ENCODE measurements around the gene KLHDC3.
A peak's percentile ranks its signal among the peaks of the same experiment; 100 is the strongest.

KLHDC3 gene, protein sequence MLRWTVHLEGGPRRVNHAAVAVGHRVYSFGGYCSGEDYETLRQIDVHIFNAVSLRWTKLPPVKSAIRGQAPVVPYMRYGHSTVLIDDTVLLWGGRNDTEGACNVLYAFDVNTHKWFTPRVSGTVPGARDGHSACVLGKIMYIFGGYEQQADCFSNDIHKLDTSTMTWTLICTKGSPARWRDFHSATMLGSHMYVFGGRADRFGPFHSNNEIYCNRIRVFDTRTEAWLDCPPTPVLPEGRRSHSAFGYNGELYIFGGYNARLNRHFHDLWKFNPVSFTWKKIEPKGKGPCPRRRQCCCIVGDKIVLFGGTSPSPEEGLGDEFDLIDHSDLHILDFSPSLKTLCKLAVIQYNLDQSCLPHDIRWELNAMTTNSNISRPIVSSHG

DNA sequence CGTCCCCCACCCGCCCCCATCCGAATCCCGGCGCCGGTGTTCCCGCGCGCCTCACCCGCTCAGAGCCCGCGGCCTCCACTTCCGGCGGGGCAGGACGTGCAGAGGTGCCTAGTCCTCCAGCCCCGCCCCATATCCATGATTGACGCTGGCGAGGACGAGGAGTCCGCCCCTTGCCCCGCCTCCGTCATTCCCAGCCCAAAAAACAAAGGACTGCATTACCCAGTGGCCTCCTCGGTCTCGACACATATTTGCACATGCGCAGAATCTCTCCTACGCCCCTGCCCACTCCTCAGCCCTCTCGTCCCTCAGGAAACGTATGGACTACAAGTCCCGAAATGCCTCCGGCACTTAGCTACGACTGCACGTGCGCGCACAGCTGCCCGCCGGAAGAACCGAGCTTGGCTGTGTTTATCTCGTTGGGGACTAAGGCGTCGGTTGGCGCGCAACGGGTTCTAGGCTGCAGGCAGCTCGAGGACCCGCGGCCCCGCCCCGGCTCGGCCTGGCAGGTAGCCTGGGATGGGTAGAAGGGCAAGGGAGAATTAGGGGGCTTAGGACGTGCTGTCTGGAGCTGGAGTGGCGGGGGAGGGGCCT lies at the start of gene KLHDC3, which contains the start of gene MEA1:
Gene KLHDC3, plus strand, starts transcription at position 407 of the 591 bp plus-strand sequence. CDS start 2,944 bp downstream, outside the sequence.
Gene MEA1, minus strand, starts transcription at position 104 of the 591 bp plus-strand sequence. CDS start 133 bp downstream, outside the sequence.
- DNase-seq = peak; percentile 100

DNA sequence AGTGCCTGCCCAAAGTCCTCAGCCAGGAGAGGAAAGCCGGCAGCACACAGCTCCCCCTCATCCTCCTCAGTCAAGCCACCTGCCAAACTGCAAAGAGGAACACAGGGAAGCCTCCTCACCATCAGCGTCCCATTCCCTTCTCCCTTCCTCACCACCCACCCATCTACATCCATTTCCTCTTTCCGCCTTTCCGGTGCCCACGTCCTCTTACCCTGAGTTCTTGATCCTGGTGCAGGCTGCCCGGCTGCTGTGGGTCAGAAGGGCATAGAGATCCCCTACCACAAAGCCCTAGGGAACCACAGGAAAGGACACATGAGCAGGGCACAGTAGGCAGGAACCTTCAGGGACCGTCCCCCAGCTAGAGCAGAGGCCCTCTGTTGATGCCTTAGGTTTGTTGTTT lies 47.5 kb upstream of the KLHDC3 start:
- DNase-seq = no peak

DNA sequence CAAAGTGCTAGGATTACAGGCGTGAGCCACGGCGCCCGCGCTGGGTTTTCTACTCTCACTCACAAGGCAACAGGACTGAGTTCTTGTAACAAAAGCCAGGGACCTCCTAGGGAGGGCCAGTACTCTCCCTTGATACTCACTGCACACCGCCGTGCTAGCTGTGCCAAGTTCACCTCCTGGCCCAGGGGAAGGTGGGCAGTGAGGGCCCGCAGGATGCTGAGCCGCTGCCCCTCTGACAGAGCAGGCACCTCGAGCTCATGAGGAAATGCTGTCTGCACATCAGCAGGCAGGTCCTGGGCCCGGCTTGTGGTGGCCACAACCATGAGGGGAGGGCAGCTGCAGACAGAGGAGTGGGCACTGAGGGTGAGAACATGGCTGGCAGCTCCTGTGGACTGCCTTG lies 46.8 kb upstream of the KLHDC3 start:
- no peak for DNase-seq

DNA sequence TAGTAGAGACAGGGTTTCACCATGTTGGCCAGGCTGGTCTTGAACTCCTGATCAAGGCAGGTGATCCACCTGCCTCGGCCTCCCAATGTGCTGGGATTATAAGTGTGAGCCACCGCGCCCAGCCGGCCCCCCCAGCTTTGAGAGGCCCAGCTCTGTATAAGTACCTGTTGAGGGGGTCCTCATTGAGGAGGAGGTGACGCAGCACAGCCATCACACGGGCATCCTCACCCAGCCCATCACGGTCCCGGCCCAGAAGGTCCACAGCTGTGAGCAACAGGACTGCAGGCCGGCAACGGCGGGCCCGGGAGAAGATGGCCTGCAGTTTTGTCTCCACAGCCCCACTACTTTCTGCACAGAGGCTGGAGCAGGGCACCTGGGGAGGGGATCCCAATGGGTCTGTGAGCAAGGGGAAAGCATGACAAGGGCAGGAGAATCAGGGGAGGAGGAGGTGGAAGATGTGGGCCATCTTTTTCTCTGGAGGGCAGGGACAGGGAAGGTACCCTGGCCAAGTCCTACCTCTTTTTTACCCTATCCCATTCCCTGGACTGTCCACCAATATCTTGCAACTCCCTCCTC lies 45.8 kb upstream of the KLHDC3 start:
- no peak for DNase-seq

DNA sequence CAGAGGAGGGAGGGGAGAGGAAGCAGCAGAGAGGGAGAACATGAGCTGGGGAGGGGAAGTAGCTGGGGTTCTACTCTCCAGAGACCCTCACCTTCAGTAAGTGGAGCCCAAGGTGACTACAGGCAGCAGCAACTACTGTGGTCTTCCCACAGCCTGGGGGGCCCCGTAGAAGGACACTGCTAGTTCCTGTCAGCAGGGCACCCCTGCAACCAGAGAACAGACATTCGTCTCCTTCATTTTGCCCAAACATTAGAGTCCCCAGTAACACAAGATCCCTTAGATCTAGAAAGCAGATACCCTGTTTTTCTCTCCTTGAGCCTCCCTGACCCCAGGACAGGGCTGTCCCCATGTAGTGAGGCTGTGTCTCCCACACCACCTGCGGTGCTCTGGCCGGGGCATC lies 45.3 kb upstream of the KLHDC3 start:
- no peak for DNase-seq

DNA sequence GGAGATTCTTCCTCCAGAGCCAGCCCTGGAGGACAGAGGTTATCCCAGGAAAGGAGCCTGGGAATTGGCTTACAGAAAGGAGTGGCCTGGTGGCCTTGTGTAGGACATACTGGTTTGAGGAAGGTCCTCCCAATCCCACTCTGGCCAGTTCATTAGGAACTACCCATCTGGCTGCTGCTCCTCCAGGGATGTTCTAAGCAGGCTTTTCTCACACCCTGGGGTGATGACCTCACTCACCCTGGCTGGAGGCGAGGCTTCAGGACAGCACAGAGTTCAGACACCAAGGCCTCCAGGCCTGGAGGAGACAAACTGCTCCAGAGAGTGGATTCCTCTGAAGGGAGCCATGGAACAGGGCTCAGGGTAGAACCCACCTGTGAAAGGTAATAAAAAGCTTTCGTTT lies 44.6 kb upstream of the KLHDC3 start:
- DNase-seq = no peak

DNA sequence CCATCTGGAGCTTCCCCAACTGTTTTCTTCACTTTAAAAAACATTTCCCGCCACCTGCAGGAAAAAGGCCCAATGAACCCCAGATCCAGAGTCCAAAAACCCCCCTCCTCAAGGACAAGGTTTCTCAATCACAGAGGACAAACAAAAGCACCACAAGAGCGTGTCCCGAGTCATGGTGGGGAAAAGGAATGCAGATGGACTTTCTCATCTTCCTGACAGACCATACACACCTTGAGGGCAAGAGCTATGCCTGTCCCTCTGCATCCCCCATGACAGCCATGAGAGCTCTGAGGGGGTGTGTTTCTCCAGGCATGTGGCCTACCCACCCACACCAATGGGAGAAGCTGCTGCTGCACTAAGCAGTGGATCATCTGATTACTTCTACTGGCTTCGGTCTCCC lies 44.1 kb upstream of the KLHDC3 start:
- no peak for DNase-seq

DNA sequence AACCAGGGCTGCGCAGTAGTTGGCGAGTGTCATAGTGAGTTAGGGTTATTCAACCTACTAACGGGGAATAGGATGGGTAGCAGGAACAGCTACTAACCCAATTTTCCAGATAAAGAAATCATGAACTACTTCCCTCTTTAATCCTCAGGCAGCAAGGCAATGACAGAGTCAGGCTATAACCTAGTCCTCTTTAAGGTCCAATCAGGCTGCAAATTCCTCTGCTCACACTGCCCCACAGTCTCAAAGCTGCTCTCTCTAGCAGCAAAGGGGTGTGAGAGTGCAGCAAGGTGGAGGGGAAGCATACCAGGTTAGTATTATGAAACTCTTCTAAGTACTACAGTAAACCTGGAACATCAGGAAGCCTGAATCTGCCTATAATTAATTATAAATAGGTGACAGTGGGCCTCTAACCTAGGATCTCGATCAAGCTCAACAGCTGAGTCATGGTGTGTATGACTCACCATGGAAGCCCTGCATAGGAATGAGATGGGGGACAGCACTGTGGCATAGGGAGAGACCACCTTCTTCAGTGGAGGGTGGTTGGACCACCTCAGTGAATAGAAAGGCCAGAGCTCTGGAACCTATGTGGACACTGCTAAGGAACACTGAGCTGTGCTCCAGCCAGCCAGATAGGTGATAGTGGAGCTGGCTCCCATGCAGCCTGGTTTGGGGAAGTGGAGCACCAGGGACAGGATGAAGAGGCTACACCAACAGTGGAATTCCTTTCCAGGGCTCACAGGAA lies 43.0 kb upstream of the KLHDC3 start:
- no peak for DNase-seq

DNA sequence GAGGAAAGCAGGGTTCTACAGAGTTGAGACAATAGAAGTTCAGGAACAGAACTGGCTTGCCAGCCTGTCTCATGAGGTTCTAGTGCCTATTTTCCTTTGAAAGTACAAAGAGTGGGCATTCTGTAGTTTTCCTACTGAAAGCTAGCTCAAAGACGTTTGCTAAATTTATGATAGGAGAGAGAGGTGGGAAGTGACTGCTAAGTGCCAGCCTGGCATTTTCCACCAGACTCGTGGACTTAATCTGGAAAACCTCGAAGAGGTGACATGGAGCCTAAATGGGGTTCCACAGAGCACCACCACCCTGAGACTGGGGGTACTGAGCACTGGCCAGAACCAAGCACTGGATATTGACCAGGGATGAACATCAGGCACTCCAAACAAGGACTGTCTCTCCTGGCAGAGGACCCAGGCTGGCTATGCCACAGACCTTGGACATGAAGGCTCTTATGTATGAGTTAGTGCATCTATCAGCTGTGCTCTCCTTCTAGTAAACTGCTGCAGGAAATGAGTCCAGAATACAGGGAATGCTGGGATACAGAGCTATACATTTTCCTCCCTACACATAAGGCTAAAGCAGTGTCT lies 42.2 kb upstream of the KLHDC3 start:
- DNase-seq = no peak

DNA sequence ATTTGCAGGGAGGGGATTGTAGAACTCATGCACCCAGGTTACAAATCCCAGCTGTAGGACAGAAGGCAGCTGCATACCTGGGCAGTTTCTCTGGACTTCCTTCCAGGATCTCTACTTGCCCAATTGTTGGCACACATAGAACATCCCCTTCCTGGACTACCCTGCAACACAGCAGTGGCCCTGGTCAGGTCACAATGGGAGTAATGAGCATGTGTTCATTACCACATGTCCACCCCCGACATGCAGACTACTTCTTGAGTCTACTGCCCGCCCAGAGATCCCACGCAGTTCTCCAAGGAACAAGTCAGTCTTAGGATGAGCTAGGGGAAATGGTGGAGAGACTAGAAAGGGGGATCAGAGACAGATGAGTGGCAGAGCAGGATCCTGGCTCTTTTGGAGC lies 40.1 kb upstream of the KLHDC3 start:
- DNase-seq = no peak

DNA sequence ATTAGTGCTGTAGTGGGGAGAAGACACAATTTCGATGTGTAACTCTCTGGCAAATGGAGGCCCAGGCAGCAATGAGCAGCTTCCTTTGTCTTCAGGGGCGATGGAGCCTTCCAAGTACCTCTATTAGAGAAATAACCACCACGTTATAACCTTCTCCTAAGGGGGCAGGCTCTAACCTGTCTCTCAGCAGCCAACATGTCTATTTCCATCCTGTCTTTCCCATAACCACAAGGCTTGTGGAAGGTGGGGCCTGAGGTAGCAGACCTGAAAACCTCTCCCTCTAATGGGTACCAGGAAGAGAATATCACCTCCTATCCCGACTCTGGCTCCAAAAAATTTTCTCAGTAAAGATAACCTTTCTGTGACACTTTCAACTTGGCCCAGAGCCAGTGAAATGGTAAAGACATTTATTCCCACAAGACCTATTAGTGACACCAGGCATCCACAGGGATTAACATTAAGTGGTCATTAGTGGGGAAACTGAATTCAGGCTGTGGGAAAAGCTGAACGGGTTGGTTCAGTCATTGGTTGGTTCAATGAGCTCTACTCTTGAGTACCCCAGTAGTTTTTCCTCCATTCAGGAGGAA lies 39.0 kb upstream of the KLHDC3 start:
- no peak for DNase-seq

DNA sequence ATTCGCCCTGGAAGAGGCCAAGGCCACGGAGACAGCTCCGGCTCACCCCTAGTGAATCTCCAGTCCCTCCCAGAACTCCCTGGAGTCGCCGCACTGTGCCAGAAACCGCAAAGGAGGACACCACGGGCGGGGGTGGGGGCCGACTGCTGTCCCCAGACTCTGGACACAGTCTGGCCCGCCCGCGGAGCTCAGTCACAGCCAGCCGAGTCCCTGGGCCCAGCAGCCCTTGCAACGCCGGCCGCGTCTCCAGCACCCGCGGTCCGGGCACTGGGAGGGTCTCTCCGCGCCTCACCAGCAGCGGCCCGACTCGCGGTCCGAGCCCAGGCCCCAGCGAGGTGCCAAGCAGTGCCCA lies 35.6 kb upstream of the KLHDC3 start:
- peak; percentile 22 for DNase-seq

DNA sequence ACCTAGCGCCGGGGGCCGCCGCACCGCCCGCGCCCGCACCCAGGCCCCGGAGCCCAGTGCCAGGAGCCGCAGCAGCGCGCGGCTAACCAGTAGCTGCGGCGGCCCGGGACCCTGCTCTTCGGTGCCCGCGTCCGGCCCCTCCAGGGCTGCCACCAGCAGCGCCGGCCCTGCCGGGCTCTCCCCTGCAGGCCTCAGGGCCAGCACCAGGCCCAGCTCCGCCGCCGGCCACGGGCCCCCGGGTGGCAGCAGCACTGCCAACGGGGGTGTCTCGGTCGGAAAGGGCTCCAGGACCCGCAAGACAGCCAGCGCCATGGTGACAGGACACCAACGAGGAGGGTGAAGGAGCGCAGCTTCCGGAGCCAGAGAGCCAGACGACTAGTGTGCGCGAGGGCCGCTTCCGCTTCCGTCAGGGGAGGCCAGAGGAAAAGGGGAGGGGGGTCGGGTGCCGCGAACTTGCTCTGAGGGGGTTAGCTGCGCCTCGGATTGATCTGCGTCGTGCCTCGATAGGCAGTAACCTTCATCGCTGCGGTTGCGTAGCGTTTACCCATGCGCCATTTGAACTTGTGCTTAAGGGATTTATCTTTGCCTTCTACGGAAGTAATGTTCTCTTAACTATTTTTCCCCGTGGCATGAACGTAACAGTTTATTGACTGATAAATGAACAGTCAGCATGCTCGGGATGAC lies 35.1 kb upstream of the KLHDC3 start, which contains the start of gene PEX6:
Gene PEX6, minus strand, starts transcription at position 343 of the 684 bp plus-strand sequence. Its CDS starts 31 bp downstream, at position 312.
- peak; percentile 97 for DNase-seq

DNA sequence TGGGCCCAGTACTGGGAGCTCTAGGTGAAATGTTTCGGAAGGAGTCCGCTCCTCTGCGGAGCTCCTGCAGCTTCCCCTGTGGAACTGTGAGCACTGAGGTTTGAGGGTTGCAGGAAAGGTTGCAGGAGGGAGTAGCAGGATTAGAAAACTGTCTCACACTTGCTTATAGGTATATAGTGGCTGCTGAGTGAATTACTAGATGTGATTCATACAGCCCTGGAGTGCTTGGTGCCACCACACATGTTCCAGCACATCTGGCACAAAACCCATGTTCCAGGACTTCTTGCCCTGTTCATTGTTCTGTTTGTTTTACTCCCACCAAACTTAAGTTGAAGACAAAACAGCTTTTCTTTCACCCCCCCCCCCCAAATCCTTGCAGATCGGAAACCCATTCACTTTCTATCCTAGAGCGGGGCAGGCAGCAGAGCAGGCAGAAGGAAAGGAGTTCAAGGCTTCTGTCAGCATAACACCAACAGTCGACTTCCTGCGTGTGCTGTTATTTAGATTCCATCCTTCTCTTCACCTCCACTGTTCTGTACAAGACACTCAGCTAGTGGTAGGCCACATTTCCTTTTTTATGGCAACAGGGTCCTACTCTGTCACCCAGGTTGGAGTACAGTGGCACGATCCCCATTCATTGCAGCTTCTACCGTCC lies 34.4 kb upstream of the KLHDC3 start:
- no peak for DNase-seq

DNA sequence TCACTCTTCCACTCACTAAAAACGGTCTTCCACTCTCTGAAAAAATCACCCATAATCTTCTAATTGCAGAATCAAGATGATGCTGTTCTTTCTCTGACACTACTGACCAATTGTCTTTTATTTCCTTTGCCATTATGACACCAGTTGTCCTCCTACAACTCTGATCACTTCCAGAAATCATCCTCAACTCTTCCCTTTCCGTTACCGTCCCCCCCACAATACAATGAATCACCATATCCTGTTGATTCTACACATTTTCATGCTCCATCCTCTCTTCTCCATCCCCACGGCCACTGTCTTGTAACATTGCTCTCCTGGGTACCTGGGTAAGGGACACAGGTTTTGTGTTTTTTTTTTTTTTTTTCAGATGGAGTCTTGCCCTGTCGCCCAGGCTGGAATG lies 32.2 kb upstream of the KLHDC3 start:
- no peak for DNase-seq

DNA sequence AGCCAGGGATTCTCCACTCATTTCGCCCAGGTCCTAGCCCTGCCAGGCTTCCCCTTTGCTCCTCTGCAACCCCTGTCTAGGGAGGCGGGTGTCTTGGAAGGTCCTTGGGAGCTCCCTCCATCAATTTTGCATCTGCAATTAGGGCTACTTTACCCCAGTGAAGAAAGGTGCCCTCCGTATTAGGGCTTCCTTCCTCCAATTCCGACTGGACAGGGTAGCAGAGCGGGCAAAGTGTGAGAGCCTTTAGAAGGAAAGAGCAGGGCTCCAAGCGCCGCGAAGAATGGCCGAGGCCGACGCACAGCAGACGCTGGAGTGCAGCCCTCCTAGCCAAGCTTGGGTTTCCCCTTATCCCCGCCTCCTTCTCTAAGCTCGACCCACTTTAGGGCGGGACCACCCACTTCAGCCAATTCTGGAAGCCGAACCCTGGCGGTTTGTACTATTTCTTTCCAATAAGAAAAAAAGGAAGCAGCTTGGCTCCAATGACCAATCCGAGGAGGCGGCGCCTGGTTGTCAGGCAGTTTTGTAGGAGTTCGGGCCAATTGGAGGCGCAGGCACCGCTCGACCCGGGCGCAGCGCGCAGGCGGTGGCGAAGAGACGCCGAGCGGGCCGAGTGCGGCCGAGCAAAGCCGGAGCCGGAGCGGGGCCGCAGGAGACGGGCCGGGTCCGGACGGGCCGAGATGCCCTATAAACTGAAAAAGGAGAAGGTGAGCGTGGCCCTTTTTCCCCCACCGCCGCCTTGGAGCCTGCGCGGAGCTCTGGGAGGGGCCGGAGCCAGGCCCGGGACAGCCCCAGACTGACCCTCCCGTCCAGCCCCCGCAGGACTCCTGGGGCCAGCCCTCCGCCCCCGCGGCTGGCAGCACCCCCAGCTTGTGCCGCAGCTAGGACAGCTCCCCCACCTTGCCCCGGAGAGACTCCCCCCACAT lies 29.8 kb upstream of the KLHDC3 start, which contains the start of gene PPP2R5D:
Gene PPP2R5D, plus strand, starts transcription at position 570 of the 923 bp plus-strand sequence. Its CDS starts 108 bp downstream, at position 678.
- peak; percentile 99 for DNase-seq

DNA sequence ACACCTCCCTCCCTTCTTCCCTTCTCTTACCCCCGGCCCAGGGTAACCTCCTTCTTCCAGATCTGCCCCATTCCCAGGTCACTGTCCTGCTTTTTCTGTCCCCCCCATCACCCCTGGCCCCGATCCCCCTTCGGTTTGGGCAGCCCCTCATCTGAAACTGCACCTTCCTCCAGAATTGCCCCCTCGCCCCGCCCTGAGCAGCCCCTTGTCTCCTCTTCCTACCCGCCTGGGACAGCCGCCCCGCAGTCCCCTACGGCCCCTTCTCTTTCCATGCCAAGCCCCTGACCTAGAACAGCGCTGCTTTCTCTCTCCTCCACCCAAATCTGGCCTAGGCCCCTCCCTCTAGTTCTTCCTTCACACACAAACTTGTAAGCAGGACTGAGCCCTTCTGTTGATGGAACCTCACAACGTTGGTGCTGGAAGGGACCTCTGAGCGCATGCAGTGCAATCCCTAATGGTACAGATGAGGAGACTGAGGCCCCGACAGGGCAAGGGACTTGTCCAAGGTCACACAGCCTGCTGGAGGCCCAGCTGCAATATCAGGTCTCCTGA lies 29.0 kb upstream of the KLHDC3 start:
- peak; percentile 24 for DNase-seq

DNA sequence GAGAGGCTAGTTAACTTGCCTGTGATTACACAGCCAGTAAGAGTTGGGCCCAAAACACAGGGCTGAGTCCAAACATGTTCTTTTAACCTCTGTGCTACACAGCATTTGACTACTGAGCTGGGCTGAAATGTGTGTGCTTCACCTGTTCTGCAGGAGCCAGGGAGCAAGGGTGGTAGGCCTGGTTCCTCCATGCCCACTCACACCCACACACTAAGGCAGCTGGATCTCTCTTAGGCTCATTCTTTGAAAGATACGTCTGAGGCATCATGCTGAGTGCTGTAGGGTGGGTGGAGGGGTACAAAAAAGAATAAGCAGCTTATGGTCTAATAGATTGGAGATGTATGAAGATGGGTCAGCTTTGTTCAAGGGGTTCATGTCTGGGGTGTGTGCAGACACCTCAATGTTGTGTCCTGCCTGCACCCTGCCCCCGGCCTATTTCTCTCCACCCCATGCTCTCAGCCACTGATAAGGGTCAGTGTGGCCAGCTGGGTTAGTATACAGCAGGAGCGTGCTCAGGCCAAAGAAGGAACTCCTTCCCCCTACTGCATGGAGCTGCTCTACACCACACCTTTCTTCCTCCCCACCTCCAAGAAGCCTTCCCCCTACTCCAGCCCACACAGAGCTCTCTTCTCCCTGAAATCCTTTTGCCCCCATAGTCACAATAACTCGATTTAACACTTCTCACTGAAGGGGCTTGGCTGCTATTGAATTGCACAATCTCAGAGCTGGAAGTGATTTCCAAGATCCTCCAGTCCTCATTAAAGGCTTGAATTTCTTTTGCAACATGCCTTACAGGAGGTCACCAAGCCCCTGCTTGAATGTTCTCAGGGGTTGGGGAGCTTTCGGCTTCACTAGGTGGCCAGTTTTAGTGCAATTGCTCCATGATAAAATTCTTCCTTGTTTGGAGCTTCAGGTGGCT lies 26.3 kb upstream of the KLHDC3 start:
- DNase-seq = no peak

Data from activated CD4-positive, alpha-beta T cell treated with anti-CD3 and anti-CD28 coated beads, Interleukin-10, Interleukin-2, amounts not matched to agents 100 ng/mL and 50 ng/mL, durations not matched to agents 16 hours and 8 hours (primary cell).